Right lobe of liver (tissue), 4 donors: ENCODE measurements around the gene YBX2.

Experiments used
- CTCF ChIP-seq, 4 donors: fragments of 200-600 bp in 3 of 4; fragments of 450-650 bp in 1 of 4; IDR thresholded peaks; one replicate each; pipeline versions ENCODE4 v1.5.1 to v1.8.0; 2016 to 2022; ENCODE audit warnings: antibody characterized with exemption in 4 of 4, mild to moderate bottlenecking in 2 of 4
- POLR2A ChIP-seq: fragments of 450-650 bp; IDR thresholded peaks from one replicate; pipeline ENCODE4 v1.6.1; 2017; ENCODE audit warnings: antibody characterized with exemption, mild to moderate bottlenecking
- donor health status: DM: no; HTN: no; CAD: no.
- donor health status: DM: no; HTN: no; CAD: no.
- donor health status: DM: no; HTN: yes; CAD: no.

GRCh38 chr17:7260151-7260550, 34.3 kb downstream of the YBX2 start:
- TF ChIP-seq CTCF (IDR thresholded peaks at IDR 0.05) (no peak), POLR2A (no peak)
